Urothelium cell line (cell line): Measurements from ENCODE around the gene CDK5RAP3.
"Not testable (repeated sequence)": the region's sequence is repeated elsewhere in the genome, so short reads cannot be mapped to it uniquely, and the experiment has no call there.

Experiments
- DNase-seq: peaks from one replicate; pipeline ENCODE4 v3.0.0; 2011; ENCODE audit warnings: low spot score, mixed read lengths
- FAIRE-seq: peaks from 2 replicates; lab custom pipeline; 2011; peaks lifted over from hg19 to GRCh38; lab: Jason Lieb, UNC

The CDK5RAP3 gene

DNA sequence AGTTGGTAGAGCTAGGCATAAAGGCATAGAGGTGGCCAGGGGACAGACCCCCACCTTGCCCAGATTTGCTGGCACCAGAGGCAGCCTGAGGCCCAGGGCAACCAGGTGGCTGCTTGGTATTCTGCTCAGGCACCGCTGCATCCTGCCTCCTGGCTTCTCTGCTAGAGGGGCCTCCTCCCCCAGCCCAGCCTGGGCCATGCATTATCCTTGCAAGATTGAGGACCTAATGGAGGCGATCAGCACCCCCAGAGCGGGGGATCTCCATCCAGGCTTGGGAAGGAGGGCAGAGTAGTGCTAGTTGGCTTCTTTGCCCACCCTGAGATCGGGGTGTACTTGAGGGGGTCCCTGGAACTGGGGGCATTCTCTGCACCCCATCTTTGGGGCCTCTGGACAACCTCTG is 23.8 kb downstream of the CDK5RAP3 start:
- no peak for DNase-seq
- FAIRE-seq, result no peak

- no peak for DNase-seq
- FAIRE-seq, result no peak
Observed at GRCh38 chr17:47995241-47995935, 24.5 kb downstream of the CDK5RAP3 start.

DNA sequence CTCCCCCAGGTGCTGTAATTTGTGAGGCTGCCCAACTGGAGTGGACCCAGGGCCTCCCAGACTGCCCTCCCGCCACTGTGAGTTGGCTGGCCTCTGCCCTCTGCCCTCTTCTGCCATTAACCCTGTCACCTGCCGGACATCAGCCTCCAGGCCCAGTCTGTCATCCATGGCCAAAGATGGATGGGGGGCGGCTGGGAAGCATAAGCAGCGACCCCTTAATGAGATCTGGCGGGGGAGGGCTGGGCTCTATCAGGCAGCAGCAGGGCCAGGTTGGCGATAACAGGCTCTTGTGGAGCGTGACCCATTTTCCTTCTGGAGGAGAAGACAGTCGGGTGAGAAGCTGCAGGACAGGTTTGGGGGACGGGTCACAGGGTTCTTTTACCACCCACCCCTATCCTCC is 25.3 kb downstream of the CDK5RAP3 start:
- no peak for FAIRE-seq
- DNase-seq, result no peak

- DNase-seq, result no peak
- FAIRE-seq, result no peak
Observed at GRCh38 chr17:47997586-47997985, 26.7 kb downstream of the CDK5RAP3 start.

GRCh38 chr17:47998044-47998443 is 27.1 kb downstream of the CDK5RAP3 start:
- FAIRE-seq (no peak), DNase-seq (no peak)

DNA sequence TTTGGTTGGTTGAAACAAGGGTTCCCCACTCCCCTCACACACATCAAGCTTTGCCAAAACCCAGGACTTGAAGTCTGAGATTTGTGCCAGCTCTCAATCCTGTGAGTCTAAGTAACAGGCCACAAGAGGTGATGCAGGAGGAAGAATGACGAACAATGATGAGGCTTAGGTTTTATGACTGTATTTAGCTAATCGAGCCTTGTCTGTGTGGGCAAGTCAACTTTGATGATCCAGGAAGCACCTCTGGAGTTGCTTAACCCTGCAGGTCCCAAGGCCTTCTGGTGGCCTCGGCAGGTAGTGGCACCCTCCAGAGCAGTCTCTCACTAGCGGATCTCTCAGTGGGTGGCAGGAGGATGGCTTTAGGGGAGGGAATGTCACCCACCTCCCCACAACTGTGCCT is 28.7 kb downstream of the CDK5RAP3 start:
- FAIRE-seq, result no peak
- no peak for DNase-seq

GRCh38 chr17:48001197-48001596 is 30.3 kb downstream of the CDK5RAP3 start:
- no peak for FAIRE-seq
- DNase-seq, result no peak

- DNase-seq, FAIRE-seq: not testable (repeated sequence)
Observed at GRCh38 chr17:48001657-48002056, 30.7 kb downstream of the CDK5RAP3 start.

GRCh38 chr17:48002266-48002915 is 31.5 kb downstream of the CDK5RAP3 start:
- DNase-seq (peak; percentile 57), FAIRE-seq (no peak)

GRCh38 chr17:48002916-48003416 is 32.1 kb downstream of the CDK5RAP3 start:
- DNase-seq, result no peak
- FAIRE-seq, result no peak

DNA sequence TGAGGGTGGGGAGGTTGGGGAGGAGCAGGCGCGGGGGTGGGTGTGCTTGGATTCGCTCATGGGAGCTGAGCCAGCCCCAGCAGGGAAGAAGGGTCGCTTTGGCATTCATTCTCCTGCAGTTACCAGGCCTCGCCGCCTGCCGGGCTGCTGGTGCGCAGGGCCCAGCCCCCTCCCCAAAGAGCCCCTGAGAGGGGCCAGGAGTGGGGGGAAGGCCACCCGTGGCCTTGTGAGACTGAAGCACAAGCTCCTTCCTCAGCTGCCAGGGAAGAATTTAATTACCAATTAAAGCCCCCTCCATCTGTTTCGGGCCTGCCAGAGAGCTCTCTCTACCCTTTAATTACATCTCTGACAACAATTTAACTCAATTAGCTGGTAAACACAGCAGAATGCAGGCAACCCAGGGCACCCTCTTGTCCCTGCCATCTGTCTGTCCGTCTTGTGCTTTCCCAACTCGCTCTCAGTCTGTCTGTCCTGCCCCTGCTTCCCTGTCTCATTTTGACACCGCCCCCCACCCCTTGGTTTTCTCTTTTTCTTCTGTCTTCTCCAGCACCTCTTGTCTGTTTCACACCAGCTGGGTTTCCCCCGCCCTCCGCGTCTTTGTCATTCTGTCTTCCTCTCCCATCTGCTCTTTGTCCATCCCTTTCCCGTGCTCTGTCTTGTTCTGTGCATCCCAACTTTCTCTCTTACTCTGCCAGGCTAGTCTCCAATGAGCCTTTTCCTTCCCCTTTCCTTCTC is 32.7 kb downstream of the CDK5RAP3 start:
- no peak for FAIRE-seq
- no peak for DNase-seq

DNA sequence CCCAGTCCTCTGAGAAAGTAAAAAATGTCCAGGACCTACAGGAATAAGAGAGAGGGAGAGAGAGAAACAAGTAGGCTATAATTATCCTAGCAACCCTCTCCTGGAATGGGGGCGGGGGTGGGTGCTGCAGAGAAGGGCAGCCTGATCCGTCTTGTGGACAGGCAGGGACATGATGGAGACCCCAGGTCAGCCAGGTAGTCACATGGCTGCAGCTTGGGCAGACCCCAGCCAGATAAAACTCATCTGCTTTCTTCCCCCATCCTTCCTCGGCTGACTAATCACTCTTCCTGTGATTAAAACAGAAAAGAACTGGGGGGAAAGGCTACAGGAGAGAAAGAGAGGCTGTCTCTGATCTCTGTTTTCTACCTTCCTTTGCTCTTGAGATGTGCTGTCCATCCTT is 34.1 kb downstream of the CDK5RAP3 start:
- DNase-seq, result no peak

GRCh38 chr17:48006936-48007709 is 36.2 kb downstream of the CDK5RAP3 start:
- FAIRE-seq, result no peak
- DNase-seq, result no peak

More for the DNA sequence above, 34.1 kb downstream of the CDK5RAP3 start:
- no peak for FAIRE-seq

- FAIRE-seq (no peak), DNase-seq (no peak)
Observed at GRCh38 chr17:48010193-48010592, 39.3 kb downstream of the CDK5RAP3 start.

DNA sequence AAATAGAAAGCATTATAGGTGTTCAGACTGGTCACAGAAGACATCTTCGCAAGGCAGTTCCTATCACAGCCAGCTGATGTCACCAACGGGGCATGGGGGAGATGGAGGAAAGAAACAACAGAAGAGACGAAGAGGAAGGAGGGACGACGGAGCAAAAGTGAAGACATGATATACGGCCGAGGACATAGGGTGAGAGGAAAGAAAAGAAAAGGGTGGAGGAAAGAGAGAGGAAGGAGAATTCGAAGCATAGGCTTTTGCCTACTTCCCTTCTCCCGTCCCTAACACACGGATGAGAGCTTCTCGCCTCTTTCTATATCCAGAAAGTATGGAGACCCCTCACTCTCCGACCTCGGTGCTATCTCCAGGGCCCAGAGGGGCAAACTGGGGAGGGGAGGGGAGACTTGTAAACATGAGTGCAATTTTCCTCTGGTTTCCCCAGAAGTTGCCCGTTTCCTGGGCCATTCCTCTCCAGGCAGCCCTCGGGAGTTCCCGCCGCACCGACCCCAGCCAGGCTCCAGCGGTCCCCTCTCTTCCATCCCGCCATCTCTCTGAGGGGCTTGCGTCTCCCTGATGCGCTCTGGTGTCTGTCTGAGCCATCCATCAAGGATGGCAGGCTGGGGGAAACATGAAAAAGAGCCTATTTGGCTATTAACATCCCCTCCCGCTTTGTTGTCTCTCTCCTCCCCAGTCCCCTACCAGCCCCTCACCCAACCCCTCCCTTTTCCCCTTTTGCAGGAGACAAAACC is 40.7 kb downstream of the CDK5RAP3 start:
- FAIRE-seq (no peak), DNase-seq (peak; percentile 67)

DNA sequence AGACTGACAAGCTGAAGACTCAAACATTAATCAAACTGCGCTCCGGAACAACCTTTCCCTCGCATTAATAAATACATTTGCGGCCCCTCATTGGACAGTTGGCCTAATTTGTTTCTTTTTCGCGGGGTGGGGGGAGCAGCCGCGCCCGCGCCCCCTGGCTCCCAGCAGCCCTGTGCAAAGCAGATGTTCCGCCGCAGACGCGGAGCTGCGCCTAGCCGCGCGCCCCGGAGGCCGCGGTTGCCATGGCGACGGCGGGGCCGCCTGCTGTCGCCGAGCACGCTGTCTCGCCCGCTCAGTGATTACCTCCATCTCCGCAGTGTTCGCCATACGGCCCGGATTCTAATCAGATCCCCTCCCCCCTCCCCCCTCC is 41.2 kb downstream of the CDK5RAP3 start:
- FAIRE-seq, result no peak

GRCh38 chr17:48012654-48013053 is 41.7 kb downstream of the CDK5RAP3 start:
- no peak for DNase-seq
- no peak for FAIRE-seq

More for the DNA sequence above, 41.2 kb downstream of the CDK5RAP3 start:
- no peak for DNase-seq

DNA sequence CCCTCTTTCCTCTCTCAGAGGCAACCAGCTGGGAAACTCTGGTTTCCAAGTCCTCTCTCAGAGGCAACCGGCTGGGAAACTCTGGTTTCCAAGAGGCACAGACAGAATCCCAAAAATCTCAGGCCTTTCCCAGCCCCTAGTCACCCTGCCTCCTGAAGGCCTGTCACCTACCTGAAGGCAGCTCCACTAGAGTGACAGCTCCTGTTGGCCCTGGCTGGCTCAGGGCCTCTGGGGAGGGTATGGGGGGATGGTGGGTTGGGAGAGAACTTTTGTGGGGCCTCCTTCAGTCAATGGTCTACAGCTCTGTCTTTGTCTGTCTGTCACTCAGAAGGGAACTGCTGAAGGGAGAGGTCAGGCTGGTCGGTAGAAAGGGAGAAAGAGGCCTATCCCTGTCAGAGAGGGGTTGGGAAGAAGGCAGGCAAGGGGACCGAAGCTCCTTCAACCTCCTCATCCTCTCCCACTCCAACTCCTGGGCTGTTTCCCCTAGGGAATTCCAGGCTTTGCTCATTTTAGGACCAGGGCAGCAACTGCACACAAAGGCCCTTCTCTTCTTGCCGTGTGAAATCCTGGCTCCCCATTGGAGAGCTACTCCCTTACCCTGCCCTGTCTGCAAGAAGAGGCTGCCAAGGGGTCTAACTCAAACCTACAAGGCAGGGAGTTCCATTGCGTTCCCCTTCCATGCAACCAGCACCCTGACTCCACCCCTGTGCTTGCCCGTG is 43.1 kb downstream of the CDK5RAP3 start:
- FAIRE-seq (no peak), DNase-seq (no peak)

DNA sequence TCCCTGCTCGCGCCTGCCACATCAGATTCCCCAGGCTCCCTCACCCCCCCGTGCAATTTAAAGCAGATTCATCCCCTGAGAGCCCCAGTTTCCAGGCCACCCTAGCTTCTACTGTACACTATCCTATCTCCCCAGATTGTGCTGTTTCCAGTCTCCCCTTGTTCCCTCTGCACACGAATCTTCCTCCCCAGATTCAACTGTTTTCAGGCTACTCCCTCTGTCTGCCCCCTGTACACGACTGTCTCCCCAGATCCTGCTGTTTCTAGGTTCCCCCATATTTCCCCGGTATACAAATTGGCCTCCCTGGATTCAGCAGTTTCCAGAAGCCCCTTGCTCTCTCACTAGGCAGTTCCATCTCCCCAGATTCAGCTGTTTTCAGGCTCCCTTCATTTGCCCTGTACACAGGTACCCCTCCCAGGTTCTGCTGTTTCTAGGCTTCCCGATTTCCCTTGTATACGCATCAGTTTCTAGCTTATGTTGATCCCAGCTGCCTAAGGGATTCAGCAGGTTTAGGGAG is 43.7 kb downstream of the CDK5RAP3 start:
- FAIRE-seq (no peak), DNase-seq (no peak)
